ENCODE data around the gene ZNF417.

GRCh38 chr19:57934820-57935665 is 18.7 kb upstream of the ZNF417 start, which contains the start of gene ZNF418:
- TF ChIP-seq, protein P1, sequence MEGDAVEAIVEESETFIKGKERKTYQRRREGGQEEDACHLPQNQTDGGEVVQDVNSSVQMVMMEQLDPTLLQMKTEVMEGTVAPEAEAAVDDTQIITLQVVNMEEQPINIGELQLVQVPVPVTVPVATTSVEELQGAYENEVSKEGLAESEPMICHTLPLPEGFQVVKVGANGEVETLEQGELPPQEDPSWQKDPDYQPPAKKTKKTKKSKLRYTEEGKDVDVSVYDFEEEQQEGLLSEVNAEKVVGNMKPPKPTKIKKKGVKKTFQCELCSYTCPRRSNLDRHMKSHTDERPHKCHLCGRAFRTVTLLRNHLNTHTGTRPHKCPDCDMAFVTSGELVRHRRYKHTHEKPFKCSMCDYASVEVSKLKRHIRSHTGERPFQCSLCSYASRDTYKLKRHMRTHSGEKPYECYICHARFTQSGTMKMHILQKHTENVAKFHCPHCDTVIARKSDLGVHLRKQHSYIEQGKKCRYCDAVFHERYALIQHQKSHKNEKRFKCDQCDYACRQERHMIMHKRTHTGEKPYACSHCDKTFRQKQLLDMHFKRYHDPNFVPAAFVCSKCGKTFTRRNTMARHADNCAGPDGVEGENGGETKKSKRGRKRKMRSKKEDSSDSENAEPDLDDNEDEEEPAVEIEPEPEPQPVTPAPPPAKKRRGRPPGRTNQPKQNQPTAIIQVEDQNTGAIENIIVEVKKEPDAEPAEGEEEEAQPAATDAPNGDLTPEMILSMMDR (IDR thresholded peaks at IDR 0.05) = no peak
- TF ChIP-seq MAZ (IDR thresholded peaks at IDR 0.05; ENCODE audit: borderline replicate concordance, low read depth, low read length) = no peak
- TF ChIP-seq HMGXB4 (CRISPR knock-in tag; IDR thresholded peaks at IDR 0.05; ENCODE audit: borderline replicate concordance) = no peak
- TF ChIP-seq POLR2A (IDR thresholded peaks at IDR 0.05; ENCODE audit: low read length) = no peak
- TF ChIP-seq, protein P2, sequence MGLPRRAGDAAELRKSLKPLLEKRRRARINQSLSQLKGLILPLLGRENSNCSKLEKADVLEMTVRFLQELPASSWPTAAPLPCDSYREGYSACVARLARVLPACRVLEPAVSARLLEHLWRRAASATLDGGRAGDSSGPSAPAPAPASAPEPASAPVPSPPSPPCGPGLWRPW (IDR thresholded peaks at IDR 0.05) = no peak

Measured in A549 (cell line).